CD8-positive, alpha-beta memory T cell (primary cell): ENCODE results near the gene CCDC107. TPM values are rescaled to one million over a fixed set of nuclear protein-coding genes. Genes with fewer than 3 reads are reported as not detected.

Experiments used
- CTCF ChIA-PET: fragments of 350-600 bp; sonication (Branson Sonifier 250); formaldehyde crosslinking; loops from one replicate; lab custom pipeline; 2021; ENCODE audit warnings: antibody characterized with exemption; lab: Charles Lee
- POLR2A ChIA-PET: fragments of 350-600 bp; sonication (Branson Sonifier 250); formaldehyde crosslinking; loops from one replicate; lab custom pipeline; 2021; ENCODE audit warnings: antibody characterized with exemption; lab: Charles Lee
- DNase-seq, 5 donors: peaks; one replicate each; pipeline versions ENCODE4 v3.0.0 to v3.0.0-alpha.2; 2020 to 2022; ENCODE audit warnings: mixed read lengths in 1 of 5
- H3K27ac ChIP-seq: one replicate; pipeline ENCODE4 v1.7.0; 2013; ENCODE audit warnings: low read depth, mild to moderate bottlenecking, low read length, moderate library complexity
- H3K27me3 ChIP-seq: 2 replicates; pipeline ENCODE4 v1.7.0; 2013; ENCODE audit warnings: low read length, mild to moderate bottlenecking; ENCODE audit not compliant: insufficient read depth, poor library complexity, severe bottlenecking
- H3K36me3 ChIP-seq: 2 replicates; pipeline ENCODE4 v1.7.0; 2013; ENCODE audit warnings: mild to moderate bottlenecking, low read length, moderate library complexity; ENCODE audit not compliant: insufficient read depth
- H3K4me1 ChIP-seq: 2 replicates; pipeline ENCODE4 v1.7.0; 2013; ENCODE audit warnings: mild to moderate bottlenecking, low read length, moderate library complexity; ENCODE audit not compliant: insufficient read depth
- H3K4me3 ChIP-seq: 2 replicates; pipeline ENCODE4 v1.7.0; 2013; ENCODE audit warnings: mild to moderate bottlenecking, low read length
- H3K9me3 ChIP-seq: 2 replicates; pipeline ENCODE4 v1.7.0; 2013; ENCODE audit warnings: mild to moderate bottlenecking, low read length
- H3K27ac Mint-ChIP-seq, 8 donors: one replicate each; pipeline ENCODE4 v1.8.0; 2020 to 2021; ENCODE audit warnings: mixed read lengths in 8 of 8, mild to moderate bottlenecking in 6 of 8, inconsistent platforms in 3 of 8, moderate library complexity in 3 of 8
- H3K27me3 Mint-ChIP-seq, 2 donors: one replicate each; pipeline ENCODE4 v1.8.0; 2020 to 2021; ENCODE audit warnings: mixed read lengths in 2 of 2, mild to moderate bottlenecking in 1 of 2, moderate library complexity in 1 of 2
- H3K36me3 Mint-ChIP-seq, 3 donors: one replicate each; pipeline ENCODE4 v1.8.0; 2020 to 2021; ENCODE audit warnings: mixed read lengths in 3 of 3, inconsistent platforms in 1 of 3, mild to moderate bottlenecking in 1 of 3
- H3K4me1 Mint-ChIP-seq, 3 donors: one replicate each; pipeline ENCODE4 v1.8.0; 2020 to 2021; ENCODE audit warnings: mixed read lengths in 3 of 3, inconsistent platforms in 1 of 3, mild to moderate bottlenecking in 1 of 3
- H3K4me3 Mint-ChIP-seq, 7 donors: one replicate each; pipeline ENCODE4 v1.8.0; 2020 to 2021; ENCODE audit warnings: mixed read lengths in 7 of 7, mild to moderate bottlenecking in 6 of 7, moderate library complexity in 4 of 7, inconsistent platforms in 2 of 7
- H3K9me3 Mint-ChIP-seq, 5 donors: one replicate each; pipeline ENCODE4 v1.8.0; 2020 to 2022; ENCODE audit warnings: mixed read lengths in 5 of 5, mild to moderate bottlenecking in 3 of 5, moderate library complexity in 2 of 5, inconsistent platforms in 1 of 5
- polyA plus RNA-seq: library from polyadenylated mRNA; unstranded; fragments of 300-500 nt; fragmentation: Illumina TruSeq; gene quantifications from one replicate; pipeline ENCODE4 v1.2.3, GENCODE V29; 2021
- total RNA-seq, 2 experiments: library from RNA; stranded (reverse); gene quantifications; one replicate each; pipeline ENCODE4 v1.2.3, GENCODE V29; 2021

CCDC107 gene
- total and polyA plus RNA-seq, 3 experiments from 2014 or later: 18.5 to 105 (median 20.0) TPM

GRCh38 chr9:35669331-35670145, 11.4 kb downstream of the CCDC107 start:
- Mint-ChIP-seq H3K27me3 (peaks cover 0 to 2% of the 10 kb centered on the region in 2 donors), H3K27ac (peak overlapping the region in 1 of 8 donors; percentile 6), H3K36me3 (no peaks in the 10 kb centered on the region), H3K9me3 (no peaks in the 10 kb centered on the region), H3K4me1 (peaks cover 14 to 23% (median 21%) of the 10 kb centered on the region in 3 donors), H3K4me3 (no peak overlapping the region)
- ChIA-PET CTCF (interaction anchor here (0.7 to 3.3 kb wide), 4 partner anchors 11 to 26 kb away, joined by 3 to 12 read pairs (median 5); partner anchors contain the start of genes CCDC107 and RMRP), POLR2A (no interaction called here)
- Histone ChIP-seq H3K36me3 (no peaks in the 10 kb centered on the region), H3K27ac (no peak overlapping the region), H3K4me1 (peaks cover 13% of the 10 kb centered on the region), H3K27me3 (no peaks in the 10 kb centered on the region), H3K4me3 (no peak overlapping the region), H3K9me3 (no peaks in the 10 kb centered on the region)
- DNase-seq: no peak

- Mint-ChIP-seq H3K36me3 (no peaks in the 10 kb centered on the region), H3K4me1 (peaks cover 11 to 20% (median 20%) of the 10 kb centered on the region in 3 donors), H3K4me3 (peak within 1 kb of the TSS in 6 of 7 donors; percentile 35 to 78 (median 56)), H3K27me3 (peaks cover 11 to 13% of the 10 kb centered on the region in 2 donors), H3K9me3 (no peaks in the 10 kb centered on the region), H3K27ac (peak within 1 kb of the TSS in 2 of 8 donors; percentile 38 to 67)
- H3K4me3 ChIP-seq: no peak within 1 kb of the TSS
- CTCF ChIA-PET: no interaction called here
- H3K27ac ChIP-seq: no peak within 1 kb of the TSS
- H3K9me3 ChIP-seq: no peaks in the 10 kb centered on the region
- DNase-seq: no peak
- H3K27me3 ChIP-seq: no peaks in the 10 kb centered on the region
- POLR2A ChIA-PET: no interaction called here
- no peaks in the 10 kb centered on the region for H3K4me1 ChIP-seq
- H3K36me3 ChIP-seq: no peaks in the 10 kb centered on the region
Observed at GRCh38 chr9:35673132-35674024, 15.3 kb downstream of the CCDC107 start, which contains the start of gene CA9. CA9 (plus strand) TSS chr9:35673928; CDS start chr9:35673960, 32 bp downstream.

GRCh38 chr9:35674025-35674361, 15.9 kb downstream of the CCDC107 start:
- Histone ChIP-seq H3K4me1 (no peaks in the 10 kb centered on the region), H3K4me3 (no peak overlapping the region), H3K27me3 (no peaks in the 10 kb centered on the region), H3K36me3 (no peaks in the 10 kb centered on the region), H3K9me3 (no peaks in the 10 kb centered on the region), H3K27ac (no peak overlapping the region)
- Mint-ChIP-seq H3K27ac (no peak overlapping the region), H3K36me3 (no peaks in the 10 kb centered on the region), H3K4me1 (peaks cover 11 to 20% (median 20%) of the 10 kb centered on the region in 3 donors), H3K27me3 (peaks cover 11 to 13% of the 10 kb centered on the region in 2 donors), H3K4me3 (no peak overlapping the region), H3K9me3 (no peaks in the 10 kb centered on the region)
- CTCF ChIA-PET: no interaction called here
- POLR2A ChIA-PET: no interaction called here
- no peak for DNase-seq

- Histone ChIP-seq H3K4me3 (no peak overlapping the region), H3K27ac (no peak overlapping the region), H3K4me1 (no peaks in the 10 kb centered on the region), H3K9me3 (no peaks in the 10 kb centered on the region), H3K27me3 (no peaks in the 10 kb centered on the region), H3K36me3 (no peaks in the 10 kb centered on the region)
- Mint-ChIP-seq H3K27ac (peak overlapping the region in 1 of 8 donors; percentile 33), H3K4me1 (peaks cover 11 to 20% (median 20%) of the 10 kb centered on the region in 3 donors), H3K9me3 (no peaks in the 10 kb centered on the region), H3K4me3 (peak overlapping the region in 6 of 7 donors; percentile 71 to 87 (median 73)), H3K27me3 (peaks cover 11 to 13% of the 10 kb centered on the region in 2 donors), H3K36me3 (no peaks in the 10 kb centered on the region)
- POLR2A ChIA-PET: interaction anchor here (0.9 kb wide), 1 partner anchor 17 kb away, joined by 3 read pairs; the partner anchor contains the start of genes CCDC107 and RMRP
- CTCF ChIA-PET: interaction anchor here (1.3 to 4.3 kb wide), 4 partner anchors 10 to 29 kb away, joined by 5 to 20 read pairs (median 10); partner anchors contain the start of genes ARHGEF39, CCDC107 and RMRP
- DNase-seq: no peak
Observed at GRCh38 chr9:35675204-35675603, 17.1 kb downstream of the CCDC107 start.

- no peaks in the 10 kb centered on the region for H3K9me3 ChIP-seq
- H3K4me3 ChIP-seq: no peak overlapping the region
- H3K27me3 ChIP-seq: no peaks in the 10 kb centered on the region
- Mint-ChIP-seq H3K36me3 (no peaks in the 10 kb centered on the region), H3K4me3 (peak overlapping the region in 6 of 7 donors; percentile 71 to 87 (median 79)), H3K4me1 (peaks cover 11 to 20% (median 20%) of the 10 kb centered on the region in 3 donors), H3K27ac (peak overlapping the region in 1 of 8 donors; percentile 80), H3K9me3 (no peaks in the 10 kb centered on the region), H3K27me3 (peaks cover 11 to 13% of the 10 kb centered on the region in 2 donors)
- H3K36me3 ChIP-seq: no peaks in the 10 kb centered on the region
- H3K4me1 ChIP-seq: no peaks in the 10 kb centered on the region
- peak in 4 of 5 donors; percentile 25 to 69 (median 33) for DNase-seq
- POLR2A ChIA-PET: interaction anchor here (0.9 kb wide), 1 partner anchor 18 kb away, joined by 3 read pairs; the partner anchor contains the start of genes CCDC107 and RMRP
- no peak overlapping the region for H3K27ac ChIP-seq
- CTCF ChIA-PET: interaction anchor here (1.3 to 4.3 kb wide), 4 partner anchors 11 to 29 kb away, joined by 5 to 20 read pairs (median 10); partner anchors contain the start of genes ARHGEF39, CCDC107 and RMRP
Observed at GRCh38 chr9:35675732-35676392, 17.8 kb downstream of the CCDC107 start.

- CTCF ChIA-PET: no interaction called here
- Mint-ChIP-seq H3K9me3 (no peaks in the 10 kb centered on the region), H3K27me3 (peaks cover 11 to 13% of the 10 kb centered on the region in 2 donors), H3K27ac (peak overlapping the region in 1 of 8 donors; percentile 42), H3K4me3 (no peak overlapping the region), H3K4me1 (peaks cover 10 to 20% (median 20%) of the 10 kb centered on the region in 3 donors), H3K36me3 (no peaks in the 10 kb centered on the region)
- H3K27ac ChIP-seq: no peak overlapping the region
- POLR2A ChIA-PET: no interaction called here
- H3K27me3 ChIP-seq: no peaks in the 10 kb centered on the region
- DNase-seq: no peak
- H3K36me3 ChIP-seq: no peaks in the 10 kb centered on the region
- no peaks in the 10 kb centered on the region for H3K4me1 ChIP-seq
- H3K9me3 ChIP-seq: no peaks in the 10 kb centered on the region
- no peak overlapping the region for H3K4me3 ChIP-seq
Observed at GRCh38 chr9:35679091-35679490, 21.0 kb downstream of the CCDC107 start.

GRCh38 chr9:35679766-35680330, 21.8 kb downstream of the CCDC107 start:
- no peaks in the 10 kb centered on the region for H3K36me3 ChIP-seq
- Mint-ChIP-seq H3K4me3 (no peak overlapping the region), H3K27me3 (peaks cover 8 to 10% of the 10 kb centered on the region in 2 donors), H3K4me1 (peaks cover 5 to 15% (median 12%) of the 10 kb centered on the region in 3 donors), H3K36me3 (peaks cover 0 to 1% (median 0%) of the 10 kb centered on the region in 3 donors), H3K27ac (no peak overlapping the region), H3K9me3 (no peaks in the 10 kb centered on the region)
- H3K4me3 ChIP-seq: no peak overlapping the region
- POLR2A ChIA-PET: no interaction called here
- no peaks in the 10 kb centered on the region for H3K9me3 ChIP-seq
- no peaks in the 10 kb centered on the region for H3K27me3 ChIP-seq
- no peak for DNase-seq
- no peaks in the 10 kb centered on the region for H3K4me1 ChIP-seq
- CTCF ChIA-PET: interaction anchor here (0.9 to 1.4 kb wide), 3 partner anchors 17 to 68 kb away, joined by 3 to 4 read pairs (median 3); partner anchors contain the start of genes CREB3 and TLN1
- H3K27ac ChIP-seq: no peak overlapping the region
